ENCODE measurements around the gene GLDN.

The GLDN gene

DNA sequence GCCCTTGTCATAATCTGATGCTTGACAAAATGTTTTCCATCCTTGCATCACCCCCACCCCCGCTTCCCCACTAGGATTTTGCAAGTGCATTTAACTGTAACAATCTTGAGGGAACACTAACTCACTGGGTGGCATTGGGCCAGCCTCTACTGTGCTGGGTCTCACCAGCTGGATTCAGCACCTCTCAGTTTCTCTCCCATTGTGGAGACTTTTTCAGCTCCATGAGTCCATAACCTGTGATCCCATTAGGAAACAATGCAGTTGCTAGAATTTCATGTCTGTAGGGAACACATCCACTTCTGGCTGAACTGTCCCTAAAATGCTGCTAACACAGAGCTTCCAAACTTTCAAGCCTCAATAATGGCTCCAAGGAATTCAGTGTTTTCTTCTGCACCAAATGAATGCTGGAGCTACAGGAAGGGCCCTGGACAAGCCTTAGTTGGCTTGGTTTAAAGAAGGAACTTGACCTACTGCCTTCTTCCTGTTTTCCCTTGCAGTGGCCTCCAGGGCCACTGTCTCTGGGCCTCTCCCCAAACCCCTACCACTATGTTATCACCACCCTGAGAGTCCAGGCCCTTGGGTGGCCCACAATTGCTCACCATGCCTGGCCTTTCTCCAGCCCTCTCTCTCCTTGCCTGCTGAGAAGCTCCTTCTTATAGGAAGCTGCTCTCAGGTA, 18.7 kb upstream of the GLDN start:
- DNase-seq (ENCODE audit: low read depth in 2 of 2) = no peak

DNA sequence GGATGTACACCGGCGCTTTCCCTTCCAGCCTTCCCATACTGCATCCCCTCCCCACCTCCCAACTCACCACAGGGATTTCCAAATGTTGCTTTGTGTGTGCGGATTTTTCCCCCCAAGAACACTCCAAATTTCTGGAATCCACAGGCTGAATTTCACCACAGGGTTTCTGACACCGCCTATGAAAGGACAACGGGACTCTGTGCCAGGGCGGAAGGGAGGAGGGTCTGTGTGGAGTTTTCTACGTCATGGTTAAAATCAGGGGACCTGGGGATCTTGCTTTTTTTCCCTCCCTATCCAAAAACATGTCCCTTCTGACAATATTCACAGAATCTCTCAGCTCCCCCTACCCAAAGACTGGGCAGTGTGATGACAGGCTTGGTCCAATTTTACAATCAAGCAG, 17.7 kb upstream of the GLDN start:
- DNase-seq (ENCODE audit: low read depth in 2 of 2) = no peak

DNA sequence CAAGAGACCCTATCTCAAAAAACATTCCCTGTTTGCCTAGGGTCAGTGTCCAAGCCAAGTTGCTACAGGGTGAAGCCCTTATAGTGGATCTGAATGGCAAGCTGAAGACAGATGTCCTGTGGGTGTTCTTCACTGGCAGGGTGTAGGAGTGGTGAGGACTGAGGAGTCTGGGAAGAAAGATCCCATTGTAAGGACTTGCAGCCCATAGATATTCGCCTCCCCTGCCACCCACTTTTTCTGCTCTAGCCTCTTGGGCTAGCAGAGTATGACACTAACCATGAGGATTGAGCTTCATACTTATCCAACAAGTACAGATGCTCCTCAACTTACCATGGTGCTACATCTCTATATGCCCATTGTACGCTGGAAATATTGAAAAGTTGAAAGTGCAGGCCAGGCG, 16.3 kb upstream of the GLDN start:
- no peak for DNase-seq (ENCODE audit: low read depth in 2 of 2)

DNA sequence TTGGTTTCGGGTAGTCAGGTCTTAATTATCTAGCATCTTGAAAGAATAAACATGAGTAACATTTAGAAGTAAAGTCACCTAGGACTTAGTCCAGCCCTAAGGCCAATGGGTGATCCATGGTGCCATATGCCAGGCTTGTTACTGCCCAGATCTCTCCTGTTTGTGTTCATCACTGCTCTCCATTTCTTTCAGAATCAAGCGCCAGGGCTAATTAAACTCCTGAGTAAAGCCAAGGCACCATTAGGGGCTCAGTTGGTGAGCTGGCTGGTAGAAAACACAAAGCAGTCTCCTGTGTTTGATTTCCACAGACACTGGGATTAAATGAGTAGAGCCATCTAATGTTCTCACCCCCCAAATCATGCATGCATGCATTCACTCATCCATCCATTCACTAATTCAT, 14.4 kb upstream of the GLDN start:
- DNase-seq (ENCODE audit: low read depth in 2 of 2) = no peak

DNA sequence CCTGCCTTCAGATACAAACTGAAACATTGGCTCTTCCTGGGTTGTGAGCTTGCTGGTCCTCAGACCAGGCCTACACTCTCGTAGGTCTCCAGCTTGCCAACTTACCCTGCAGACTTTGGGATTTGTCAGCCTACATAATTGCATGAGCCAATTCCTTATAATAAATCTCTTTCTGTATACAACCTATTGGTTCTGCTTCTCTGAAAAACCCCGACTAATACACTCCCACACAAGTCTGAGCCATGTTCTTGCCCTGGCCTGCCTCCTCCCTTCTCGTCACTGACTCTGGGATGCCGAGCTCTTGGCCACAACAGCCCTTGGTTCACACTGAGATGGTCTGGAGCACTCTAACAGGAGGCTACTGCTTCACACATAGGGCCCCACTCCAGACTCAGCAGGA, 12.5 kb upstream of the GLDN start:
- DNase-seq (ENCODE audit: low read depth in 2 of 2) = no peak

- DNase-seq (ENCODE audit: low read depth in 2 of 2) = no peak
These were observed 10.3 kb upstream of the GLDN start for GRCh38 chr15:51331141-51331540.

GRCh38 chr15:51332206-51333147, 9.0 kb upstream of the GLDN start:
- DNase-seq (ENCODE audit: low read depth in 2 of 2) = no peak

DNA sequence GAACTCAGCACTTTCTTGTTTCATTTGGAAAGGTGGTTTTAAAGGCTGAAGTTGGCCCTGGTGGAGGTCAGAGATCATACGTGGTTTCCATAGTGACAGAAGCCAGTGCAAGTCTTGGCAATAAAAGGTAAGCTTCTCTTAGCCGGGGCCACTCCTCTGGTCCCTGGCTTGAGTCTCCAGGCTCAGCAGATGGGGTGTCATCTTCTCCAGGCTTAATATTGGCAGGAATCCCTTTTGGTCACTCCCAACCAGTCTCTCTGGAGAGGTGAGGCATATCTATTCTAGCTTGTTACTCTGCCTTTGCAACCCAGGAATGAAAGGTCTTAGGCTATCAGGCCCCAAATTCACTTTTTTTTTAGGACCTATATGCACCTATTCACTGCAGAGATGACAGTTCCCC, 7.9 kb upstream of the GLDN start:
- no peak for DNase-seq (ENCODE audit: low read depth in 2 of 2)

- no peak for DNase-seq (ENCODE audit: low read depth in 2 of 2)
These were observed 7.4 kb upstream of the GLDN start for GRCh38 chr15:51334011-51334451.

DNA sequence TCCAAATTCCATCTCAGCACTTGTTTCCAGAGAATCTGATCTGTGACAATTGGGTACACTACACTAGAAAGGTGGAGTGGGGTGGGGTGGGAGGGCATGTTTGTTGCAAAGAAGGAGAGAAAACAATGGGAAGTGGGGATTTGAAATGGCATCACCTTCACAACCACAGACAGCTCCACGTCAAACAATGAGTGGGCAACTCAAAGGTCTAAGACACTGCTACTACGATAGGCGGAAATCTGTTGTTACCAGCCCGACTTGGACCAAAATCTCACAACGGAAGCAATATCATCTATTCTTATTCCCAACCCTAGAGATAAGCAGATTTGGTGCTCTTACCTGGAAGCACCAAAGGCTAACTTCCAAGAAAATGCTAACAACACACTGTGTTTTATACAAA, 6.4 kb upstream of the GLDN start:
- no peak for DNase-seq (ENCODE audit: low read depth in 2 of 2)

DNA sequence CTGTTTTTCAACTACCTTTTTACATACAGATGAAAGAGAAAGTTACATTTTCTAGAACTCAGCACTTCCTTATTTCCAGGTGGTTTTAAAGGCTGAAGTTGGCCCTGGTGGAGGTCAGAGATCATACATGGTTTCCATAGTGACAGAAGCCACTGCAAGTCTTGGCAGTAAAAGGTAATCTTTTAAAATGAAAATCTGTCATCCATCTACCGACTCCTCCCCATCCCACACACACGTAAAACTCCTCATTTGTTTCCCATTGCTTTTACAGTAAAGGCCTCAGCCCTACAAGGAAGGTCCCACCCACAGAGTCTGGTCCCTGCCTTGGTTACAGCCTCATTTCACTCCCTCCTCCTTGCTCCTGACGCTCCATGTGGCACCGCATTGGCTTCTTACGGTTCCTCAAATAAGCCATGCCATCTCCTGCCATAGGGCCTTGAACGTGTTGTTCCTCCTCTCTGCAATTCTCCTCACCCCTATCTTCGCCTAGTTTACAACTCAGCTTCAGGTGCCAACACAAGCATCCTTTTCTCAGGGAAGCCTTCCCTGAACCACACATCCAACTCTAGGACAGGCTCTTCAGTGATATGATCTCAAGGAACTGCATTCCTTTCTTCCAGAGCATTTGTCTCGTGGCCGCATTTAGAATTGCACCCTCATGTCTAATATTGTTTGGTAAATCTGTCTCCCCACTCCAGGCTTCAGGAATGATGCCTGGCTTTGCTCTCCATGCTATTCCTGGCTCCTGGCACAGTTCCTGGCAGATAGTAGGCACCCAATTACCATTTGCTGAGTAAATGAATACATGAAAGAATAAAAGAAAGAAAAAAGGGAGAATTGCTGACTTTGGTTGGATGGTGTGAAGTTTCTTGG, 5.7 kb upstream of the GLDN start:
- no peak for DNase-seq (ENCODE audit: low read depth in 2 of 2)

DNA sequence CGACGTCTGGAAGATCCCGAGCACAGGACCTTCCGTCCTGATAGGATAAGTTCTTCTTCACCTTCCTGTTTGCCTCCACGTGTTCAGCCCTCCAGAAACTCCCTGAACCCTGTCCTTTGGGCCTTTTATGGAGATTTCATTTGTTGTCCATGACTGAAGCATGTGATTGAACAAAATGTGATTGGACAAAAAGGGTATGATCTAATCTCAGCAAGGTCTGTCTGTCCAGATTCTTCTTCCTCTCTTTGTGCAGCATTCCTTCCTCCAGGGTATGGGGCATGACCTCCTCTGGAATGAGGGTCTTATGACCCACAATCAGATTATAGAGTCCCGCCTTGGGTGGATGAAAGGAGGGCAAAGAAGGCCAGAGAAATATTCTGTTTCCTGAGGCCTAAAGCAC, 3.0 kb upstream of the GLDN start, which contains the start of gene CYP19A1:
CYP19A1 (minus strand) TSS at position 101 of the 400 bp plus-strand sequence. CDS start 95,684 bp downstream, outside the sequence.
- no peak for DNase-seq (ENCODE audit: low read depth in 2 of 2)

DNA sequence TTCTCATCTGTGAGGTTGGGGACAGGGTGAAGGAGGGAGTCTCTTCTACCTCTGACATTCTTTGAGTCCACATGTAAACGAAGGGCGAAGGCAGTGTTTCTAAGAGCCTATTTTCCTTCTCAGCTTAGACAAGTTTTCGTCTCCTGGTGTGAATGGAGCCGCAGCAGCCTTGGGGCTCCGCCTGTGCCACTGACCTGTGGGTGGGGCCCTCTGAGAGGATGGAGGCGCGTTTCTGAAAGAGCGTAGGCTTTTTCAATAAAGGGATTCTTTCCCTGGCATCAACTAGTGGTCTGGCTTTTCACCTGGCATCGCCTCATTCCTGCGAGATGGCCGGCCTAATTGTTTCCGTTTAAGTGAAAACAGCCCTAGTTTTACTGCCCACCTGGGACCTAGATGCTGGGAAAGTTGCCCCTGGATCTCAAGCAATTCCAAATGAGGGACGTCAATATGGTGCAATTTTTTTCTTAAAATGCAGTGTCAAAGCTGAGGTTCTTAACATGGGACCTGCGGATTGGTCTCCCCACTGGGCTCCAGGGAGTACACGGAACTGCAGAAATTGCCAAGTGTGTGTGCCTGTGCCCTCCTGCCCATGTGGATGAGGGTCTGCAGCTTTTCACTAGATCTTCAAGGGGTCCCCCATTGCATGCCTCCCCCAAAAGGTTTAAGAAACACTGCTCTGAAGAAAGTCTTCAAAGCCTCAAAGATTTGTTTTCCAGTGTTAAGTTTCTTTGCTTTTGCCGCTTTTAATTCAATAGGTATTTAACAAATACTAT, 958 bp downstream of the GLDN start:
- no peak for DNase-seq (ENCODE audit: low read depth in 2 of 2)

DNA sequence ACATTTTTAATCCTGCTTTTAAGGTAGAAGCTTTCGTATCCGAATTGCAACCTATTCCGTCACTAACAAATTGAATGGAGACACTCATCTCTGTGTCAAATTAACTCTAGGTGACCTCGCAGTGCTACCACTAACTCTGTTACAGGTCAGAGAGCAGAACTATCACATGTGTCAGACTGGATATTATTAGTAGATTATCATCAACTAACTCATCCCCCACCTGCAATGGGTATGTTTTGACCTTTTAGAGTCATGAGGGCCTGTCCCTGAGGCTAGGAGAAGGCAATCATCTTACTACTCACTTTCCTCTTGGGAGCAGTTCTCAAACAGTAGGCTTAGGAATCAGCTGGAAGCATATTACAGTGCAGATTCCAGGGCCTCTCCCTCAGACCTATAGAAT, 2.0 kb downstream of the GLDN start:
- no peak for DNase-seq (ENCODE audit: low read depth in 2 of 2)

DNA sequence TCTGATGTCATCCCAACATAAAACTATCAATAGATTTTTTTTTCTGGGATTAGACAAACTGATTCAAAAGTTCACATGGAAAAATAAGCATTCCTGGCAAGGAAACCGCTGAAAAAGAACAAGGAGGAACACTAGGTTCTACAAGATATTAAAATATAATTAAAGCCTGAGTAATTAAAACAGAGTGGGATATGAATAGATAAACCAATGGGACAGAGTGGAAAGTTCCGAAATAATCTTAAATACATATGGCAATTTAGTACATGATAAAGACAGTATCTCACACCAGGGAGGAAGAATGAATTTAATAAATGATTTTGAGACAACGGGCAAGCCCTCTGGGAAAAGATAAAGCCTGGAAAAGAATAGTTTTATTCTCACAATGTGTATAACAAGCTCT, 4.7 kb downstream of the GLDN start:
- DNase-seq (ENCODE audit: low read depth in 2 of 2) = no peak

- DNase-seq (ENCODE audit: low read depth in 2 of 2) = no peak
These were observed 7.2 kb downstream of the GLDN start for GRCh38 chr15:51348688-51349087.

GRCh38 chr15:51349156-51349844, 7.8 kb downstream of the GLDN start:
- no peak for DNase-seq (ENCODE audit: low read depth in 2 of 2)

- no peak for DNase-seq (ENCODE audit: low read depth in 2 of 2)
These were observed 9.3 kb downstream of the GLDN start for GRCh38 chr15:51350723-51351122.

DNA sequence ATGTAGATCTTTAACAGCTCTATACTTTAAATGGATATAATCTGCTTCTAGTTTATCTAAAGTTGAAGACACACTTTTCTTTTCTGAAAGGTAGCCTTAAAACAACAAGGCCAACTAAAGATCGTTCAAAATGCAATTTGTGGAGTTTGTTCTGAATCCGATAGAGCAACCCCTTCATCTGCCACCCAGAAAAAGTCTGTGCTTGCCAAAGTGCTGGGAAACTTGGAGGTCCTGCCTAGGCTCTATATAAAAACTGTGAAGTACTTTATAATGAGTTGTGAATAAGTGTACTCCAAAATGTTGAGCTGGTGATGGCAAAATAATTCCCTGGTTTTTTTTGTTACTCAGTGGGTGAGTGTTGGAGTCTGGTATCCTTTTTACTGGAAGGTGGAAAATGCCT, 12.5 kb downstream of the GLDN start:
- no peak for DNase-seq (ENCODE audit: low read depth in 2 of 2)

- DNase-seq (ENCODE audit: low read depth in 2 of 2) = no peak
These were observed 13.6 kb downstream of the GLDN start for GRCh38 chr15:51355096-51355495.

DNA sequence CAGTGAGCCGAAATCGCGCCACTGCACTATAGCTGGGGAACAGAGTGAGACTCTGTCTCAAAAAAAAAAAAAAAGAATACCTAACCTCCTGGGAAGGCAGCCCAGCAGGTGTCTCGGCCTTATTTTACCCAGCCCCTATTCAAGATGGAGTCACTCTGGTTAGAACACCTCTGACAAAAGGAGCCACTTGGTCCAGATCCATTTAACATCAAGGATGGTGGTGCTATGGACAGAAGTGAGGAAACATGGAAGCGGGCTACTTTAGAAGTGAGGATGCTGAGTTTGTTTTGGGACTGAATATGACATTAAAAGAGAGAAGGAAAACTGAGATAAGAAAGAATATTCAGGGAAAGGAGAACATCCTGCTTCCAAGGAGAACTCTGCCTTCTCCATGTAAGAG, 14.7 kb downstream of the GLDN start:
- no peak for DNase-seq (ENCODE audit: low read depth in 2 of 2)
